Dedifferentiated amniotic fluid mesenchymal stem cell (primary cell): ENCODE data around the gene FFAR4.
A peak's percentile ranks its signal among the peaks of the same experiment; 100 is the strongest.
"Not testable (repeated sequence)": the region's sequence is repeated elsewhere in the genome, so short reads cannot be mapped to it uniquely, and the experiment has no call there.

Experiments used
- DNase-seq: peaks from one replicate; pipeline ENCODE4 v3.0.0-alpha.2; 2016; ENCODE audit errors: extremely low spot score

The FFAR4 gene

GRCh38 chr10:93566435-93567276 lies at the start of gene FFAR4:
Gene FFAR4 (plus strand): TSS chr10:93566665. CDS start chr10:93566721, 56 bp downstream.
- DNase-seq: no peak

GRCh38 chr10:93518531-93518930 lies 47.9 kb upstream of the FFAR4 start:
- DNase-seq: no peak

GRCh38 chr10:93535293-93535692 lies 31.2 kb upstream of the FFAR4 start:
- no peak for DNase-seq

- not testable (repeated sequence) for DNase-seq
These were observed 25.6 kb upstream of the FFAR4 start for GRCh38 chr10:93540871-93541270.

- peak; percentile 62 for DNase-seq
These were observed 24.8 kb upstream of the FFAR4 start for GRCh38 chr10:93541402-93542357.

GRCh38 chr10:93542358-93542791 lies 24.1 kb upstream of the FFAR4 start:
- DNase-seq: no peak

- DNase-seq: not testable (repeated sequence)
These were observed 19.5 kb upstream of the FFAR4 start for GRCh38 chr10:93546995-93547394.

- DNase-seq: no peak
These were observed 18.9 kb upstream of the FFAR4 start for GRCh38 chr10:93547522-93547921.

GRCh38 chr10:93548376-93549071 lies 17.9 kb upstream of the FFAR4 start:
- peak; percentile 29 for DNase-seq

GRCh38 chr10:93550606-93551005 lies 15.9 kb upstream of the FFAR4 start:
- DNase-seq: no peak

- no peak for DNase-seq
These were observed 13.7 kb upstream of the FFAR4 start for GRCh38 chr10:93552780-93553179.

- DNase-seq: no peak
These were observed 12.8 kb upstream of the FFAR4 start for GRCh38 chr10:93553482-93554315.

GRCh38 chr10:93554316-93554663 lies 12.2 kb upstream of the FFAR4 start:
- DNase-seq: no peak

GRCh38 chr10:93554760-93555432 lies 11.6 kb upstream of the FFAR4 start:
- DNase-seq: peak; percentile 62

- no peak for DNase-seq
These were observed 7.0 kb upstream of the FFAR4 start for GRCh38 chr10:93559490-93559889.

GRCh38 chr10:93560541-93560940 lies 5.9 kb upstream of the FFAR4 start:
- no peak for DNase-seq

- no peak for DNase-seq
These were observed 1.0 kb upstream of the FFAR4 start for GRCh38 chr10:93565446-93565845.

GRCh38 chr10:93567277-93568104 lies 1.0 kb downstream of the FFAR4 start:
- no peak for DNase-seq

GRCh38 chr10:93568105-93568390 lies 1.6 kb downstream of the FFAR4 start:
- no peak for DNase-seq

- no peak for DNase-seq
These were observed 3.9 kb downstream of the FFAR4 start for GRCh38 chr10:93570383-93570782.
